K562 (cell line): ENCODE results near the gene NACA. TPM values are rescaled to one million over a fixed set of nuclear protein-coding genes. Genes with fewer than 3 reads are reported as not detected.
A peak's percentile ranks its signal among the peaks of the same experiment; 100 is the strongest.

Experiments used
- CBX3 ChIP-seq, 2 experiments: IDR thresholded peaks; 1 replicate in 1 of 2; 2 replicates in 1 of 2; pipeline ENCODE4 v1.6.1; 2012; ENCODE audit warnings: inconsistent platforms in 2 of 2, low read length in 2 of 2, borderline replicate concordance in 1 of 2, control low read depth in 1 of 2
- CBX5 ChIP-seq: IDR thresholded peaks from 2 replicates; pipeline ENCODE4 v1.6.1; 2014; ENCODE audit warnings: low read depth, borderline replicate concordance
- CCAR2 ChIP-seq: fragments of 200-400 bp; formaldehyde crosslinking; IDR thresholded peaks from 2 replicates; pipeline ENCODE4 v1.6.1; 2017; ENCODE audit warnings: mild to moderate bottlenecking, low read depth, low read length
- CUX1 ChIP-seq: fragments of 200-800 bp; sonication (Bioruptor generic); IDR thresholded peaks from 2 replicates; pipeline ENCODE4 v1.6.1; 2016; ENCODE audit warnings: missing genetic modification characterization, missing compliant biosample characterization
- POLR2A ChIP-seq: fragments of 450-650 bp; conservative IDR thresholded peaks from 2 replicates; pipeline ENCODE4 v1.6.1; 2016
- POLR3A ChIP-seq: IDR thresholded peaks from 2 replicates; pipeline ENCODE4 v1.6.1; 2011; ENCODE audit warnings: borderline replicate concordance, mild to moderate bottlenecking, moderate library complexity; ENCODE audit not compliant: insufficient read length, insufficient read depth; ENCODE audit errors: extremely low read depth
- RHOXF2B ChIP-seq: fragments of 250-450 bp; sonication (Bioruptor Pico); conservative IDR thresholded peaks from 2 replicates; pipeline ENCODE4 v1.5.1; 2021
- SPI1 ChIP-seq: IDR thresholded peaks from 2 replicates; pipeline ENCODE4 v1.6.1; 2011; ENCODE audit warnings: low read depth, low read length, control low read depth, borderline replicate concordance
- SREBF2 ChIP-seq: sonication (generic); formaldehyde crosslinking; IDR thresholded peaks from 2 replicates; pipeline ENCODE4 v1.4.0; 2020; ENCODE audit warnings: mild to moderate bottlenecking, missing genetic modification reagents
- ZC3H8 ChIP-seq: fragments of 450-650 bp; IDR thresholded peaks from 2 replicates; pipeline ENCODE4 v1.6.1; 2017
- ZNF124 ChIP-seq: sonication (generic); formaldehyde crosslinking; IDR thresholded peaks from 2 replicates; pipeline ENCODE4 v1.8.1; 2022; ENCODE audit warnings: missing genetic modification reagents
- ZNF395 ChIP-seq: fragments of 200-800 bp; sonication (Bioruptor generic); IDR thresholded peaks from 2 replicates; pipeline ENCODE4 v1.6.1; 2017; ENCODE audit warnings: missing genetic modification characterization, missing compliant biosample characterization
- polyA plus RNA-seq, 8 experiments: library from polyadenylated mRNA; depleted of rRNA in 4 of 8; stranded (reverse) in 5 of 8; unstranded in 3 of 8; fragments of >200 nt; fragmentation: Nextera tagmentation in 2 of 8; fragmentation: Illumina TruSeq in 1 of 8; extraction: Ambion mirVana in 2 of 8; extraction: Trizol in 1 of 8; gene quantifications; 2 replicates each; pipeline versions ENCODE4 v1.2.1 to v1.2.3, GENCODE V29; 2011 to 2014; ENCODE audit warnings: inconsistent platforms in 1 of 8, missing spikeins in 1 of 8
- total RNA-seq, 7 experiments: library from RNA; depleted of rRNA in 6 of 7; stranded (reverse); fragments of >200 nt in 6 of 7; fragmentation: Illumina TruSeq in 2 of 7; extraction: Trizol in 2 of 7; gene quantifications; 2 replicates each; pipeline versions ENCODE4 v1.2.1 to v1.2.3, GENCODE V29; 2011 to 2021; ENCODE audit warnings: low replicate concordance in 1 of 7
- TF ChIP-seq, protein P1 (sequence below), 2 experiments: fragments of 450-650 bp in 1 of 2; sonication (generic) in 1 of 2; formaldehyde crosslinking in 1 of 2; IDR thresholded peaks in 1 of 2; conservative IDR thresholded peaks in 1 of 2; 2 replicates each; pipeline versions ENCODE4 v1.6.1 to v1.8.1; 2016 to 2023; ENCODE audit warnings: mild to moderate bottlenecking in 2 of 2, moderate library complexity in 2 of 2, inconsistent platforms in 1 of 2, missing genetic modification reagents in 1 of 2
- TF ChIP-seq, protein P2 (sequence below): sonication (generic); formaldehyde crosslinking; IDR thresholded peaks from 2 replicates; pipeline ENCODE4 v1.8.1; 2023; ENCODE audit warnings: mild to moderate bottlenecking, missing genetic modification reagents
- TF ChIP-seq, protein P3 (sequence below): fragments of 450-650 bp; IDR thresholded peaks from 2 replicates; pipeline ENCODE4 v1.6.1; 2016; ENCODE audit warnings: mild to moderate bottlenecking

The NACA gene
- total and polyA plus RNA-seq, 9 of the 15 experiments (the other 6 are each of a cell fraction or from before 2014, with no cell fraction given) = 1,030 to 2,416 (median 1,645) TPM

DNA sequence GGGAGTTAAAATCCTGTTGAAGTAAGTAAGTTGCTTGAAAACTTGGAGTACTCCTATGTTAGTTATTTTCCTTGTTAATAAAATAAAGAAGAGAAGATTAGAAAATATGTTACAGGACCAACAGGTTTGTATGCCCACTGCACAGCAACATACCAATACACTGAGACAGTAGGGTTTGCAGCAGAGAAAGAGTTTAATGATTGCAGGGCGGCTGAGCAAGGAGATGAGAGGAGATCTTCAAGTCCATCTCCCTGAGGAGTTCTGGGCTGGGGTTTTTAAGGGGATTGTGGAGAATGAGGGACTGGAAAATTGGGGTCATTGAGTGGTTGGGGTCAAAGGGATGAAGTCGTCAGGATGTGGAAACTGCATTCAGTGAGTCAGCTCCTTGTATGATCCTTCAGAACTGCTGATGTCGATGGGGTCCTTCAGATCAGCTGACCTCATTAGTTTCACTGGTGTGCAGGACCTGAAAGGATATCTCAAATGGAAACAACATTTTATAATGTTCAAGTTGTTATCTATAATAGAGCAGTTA lies 33.7 kb upstream of the NACA start (continued):
- TF ChIP-seq ZNF395 (CRISPR knock-in tag) = no peak
- TF ChIP-seq, protein P1, sequence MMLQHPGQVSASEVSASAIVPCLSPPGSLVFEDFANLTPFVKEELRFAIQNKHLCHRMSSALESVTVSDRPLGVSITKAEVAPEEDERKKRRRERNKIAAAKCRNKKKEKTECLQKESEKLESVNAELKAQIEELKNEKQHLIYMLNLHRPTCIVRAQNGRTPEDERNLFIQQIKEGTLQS (IDR thresholded peaks at IDR 0.05) = no peak
- TF ChIP-seq, protein P1 (CRISPR knock-in tag; conservative IDR thresholded peaks at IDR 0.05) = no peak
- TF ChIP-seq, protein P2, sequence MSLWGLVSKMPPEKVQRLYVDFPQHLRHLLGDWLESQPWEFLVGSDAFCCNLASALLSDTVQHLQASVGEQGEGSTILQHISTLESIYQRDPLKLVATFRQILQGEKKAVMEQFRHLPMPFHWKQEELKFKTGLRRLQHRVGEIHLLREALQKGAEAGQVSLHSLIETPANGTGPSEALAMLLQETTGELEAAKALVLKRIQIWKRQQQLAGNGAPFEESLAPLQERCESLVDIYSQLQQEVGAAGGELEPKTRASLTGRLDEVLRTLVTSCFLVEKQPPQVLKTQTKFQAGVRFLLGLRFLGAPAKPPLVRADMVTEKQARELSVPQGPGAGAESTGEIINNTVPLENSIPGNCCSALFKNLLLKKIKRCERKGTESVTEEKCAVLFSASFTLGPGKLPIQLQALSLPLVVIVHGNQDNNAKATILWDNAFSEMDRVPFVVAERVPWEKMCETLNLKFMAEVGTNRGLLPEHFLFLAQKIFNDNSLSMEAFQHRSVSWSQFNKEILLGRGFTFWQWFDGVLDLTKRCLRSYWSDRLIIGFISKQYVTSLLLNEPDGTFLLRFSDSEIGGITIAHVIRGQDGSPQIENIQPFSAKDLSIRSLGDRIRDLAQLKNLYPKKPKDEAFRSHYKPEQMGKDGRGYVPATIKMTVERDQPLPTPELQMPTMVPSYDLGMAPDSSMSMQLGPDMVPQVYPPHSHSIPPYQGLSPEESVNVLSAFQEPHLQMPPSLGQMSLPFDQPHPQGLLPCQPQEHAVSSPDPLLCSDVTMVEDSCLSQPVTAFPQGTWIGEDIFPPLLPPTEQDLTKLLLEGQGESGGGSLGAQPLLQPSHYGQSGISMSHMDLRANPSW = no peak
- TF ChIP-seq SREBF2 (CRISPR knock-in tag) = no peak
- no peak for TF ChIP-seq ZC3H8
- no peak for TF ChIP-seq POLR3A
- TF ChIP-seq CCAR2 = no peak
- TF ChIP-seq ZNF124 (CRISPR knock-in tag) = no peak
- TF ChIP-seq, protein P3, sequence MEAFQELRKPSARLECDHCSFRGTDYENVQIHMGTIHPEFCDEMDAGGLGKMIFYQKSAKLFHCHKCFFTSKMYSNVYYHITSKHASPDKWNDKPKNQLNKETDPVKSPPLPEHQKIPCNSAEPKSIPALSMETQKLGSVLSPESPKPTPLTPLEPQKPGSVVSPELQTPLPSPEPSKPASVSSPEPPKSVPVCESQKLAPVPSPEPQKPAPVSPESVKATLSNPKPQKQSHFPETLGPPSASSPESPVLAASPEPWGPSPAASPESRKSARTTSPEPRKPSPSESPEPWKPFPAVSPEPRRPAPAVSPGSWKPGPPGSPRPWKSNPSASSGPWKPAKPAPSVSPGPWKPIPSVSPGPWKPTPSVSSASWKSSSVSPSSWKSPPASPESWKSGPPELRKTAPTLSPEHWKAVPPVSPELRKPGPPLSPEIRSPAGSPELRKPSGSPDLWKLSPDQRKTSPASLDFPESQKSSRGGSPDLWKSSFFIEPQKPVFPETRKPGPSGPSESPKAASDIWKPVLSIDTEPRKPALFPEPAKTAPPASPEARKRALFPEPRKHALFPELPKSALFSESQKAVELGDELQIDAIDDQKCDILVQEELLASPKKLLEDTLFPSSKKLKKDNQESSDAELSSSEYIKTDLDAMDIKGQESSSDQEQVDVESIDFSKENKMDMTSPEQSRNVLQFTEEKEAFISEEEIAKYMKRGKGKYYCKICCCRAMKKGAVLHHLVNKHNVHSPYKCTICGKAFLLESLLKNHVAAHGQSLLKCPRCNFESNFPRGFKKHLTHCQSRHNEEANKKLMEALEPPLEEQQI = no peak
- TF ChIP-seq POLR2A = no peak
- peak; percentile 94 for TF ChIP-seq CBX5
- no peak for TF ChIP-seq SPI1
- no peak for TF ChIP-seq RHOXF2B (CRISPR knock-in tag)
- peak in 1 of 2 experiments; percentile 82; a peak in 2 of 3 replicates for TF ChIP-seq CBX3 (IDR thresholded peaks at IDR 0.05; ENCODE audit: borderline replicate concordance in 1 of 2, low read length in 2 of 2)
- no peak for TF ChIP-seq CUX1 (CRISPR knock-in tag)
